ENCODE results near the gene GAREM2. TPM values are rescaled to one million over a fixed set of nuclear protein-coding genes. Genes with fewer than 3 reads are reported as not detected.

Gene GAREM2
- total RNA-seq, 2 experiments from 2014 or later, result 4.2 to 4.5 TPM

DNA sequence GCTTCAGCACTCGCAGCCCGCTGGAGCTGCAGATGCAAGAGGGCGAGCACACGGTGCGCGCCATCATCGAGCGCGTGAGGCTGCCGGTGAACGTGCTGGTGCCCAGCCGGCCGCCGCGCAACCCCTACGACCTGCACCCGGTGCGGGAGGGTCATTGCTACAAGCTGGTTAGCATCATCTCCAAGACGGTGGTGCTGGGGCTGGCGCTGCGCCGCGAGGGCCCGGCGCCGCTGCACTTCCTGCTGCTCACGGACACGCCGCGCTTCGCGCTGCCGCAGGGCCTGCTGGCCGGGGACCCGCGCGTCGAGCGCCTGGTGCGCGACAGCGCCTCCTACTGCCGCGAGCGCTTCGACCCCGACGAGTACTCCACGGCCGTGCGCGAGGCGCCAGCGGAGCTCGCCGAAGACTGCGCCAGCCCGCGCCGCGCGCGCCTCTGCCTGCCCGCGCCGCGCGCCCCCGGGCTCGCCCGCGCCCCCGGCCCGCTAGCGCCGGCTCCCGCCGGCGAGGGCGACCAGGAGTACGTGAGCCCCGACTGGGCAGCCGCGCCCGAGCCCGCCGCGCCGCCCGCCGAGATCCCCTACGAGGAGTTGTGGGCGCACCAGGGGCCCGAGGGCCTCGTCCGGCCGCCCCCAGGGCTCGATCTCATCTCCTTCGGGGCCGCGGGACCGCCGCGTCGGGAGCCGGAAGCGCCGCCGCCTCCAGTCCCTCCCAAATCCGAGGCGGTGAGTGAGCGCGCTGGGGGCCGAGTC lies 11.8 kb downstream of the GAREM2 start:
- POLR2A ChIA-PET, result interaction anchor here (0.5 to 1.0 kb wide), 2 partner anchors 93 to 151 kb away, joined by 3 read pairs; partner anchors contain the start of gene RAB10
- CTCF ChIA-PET, result interaction anchor here (0.5 to 1.6 kb wide), 15 partner anchors 8 to 193 kb away, joined by 3 to 7 read pairs (median 3); partner anchors contain the start of genes HADHA and HADHB

DNA sequence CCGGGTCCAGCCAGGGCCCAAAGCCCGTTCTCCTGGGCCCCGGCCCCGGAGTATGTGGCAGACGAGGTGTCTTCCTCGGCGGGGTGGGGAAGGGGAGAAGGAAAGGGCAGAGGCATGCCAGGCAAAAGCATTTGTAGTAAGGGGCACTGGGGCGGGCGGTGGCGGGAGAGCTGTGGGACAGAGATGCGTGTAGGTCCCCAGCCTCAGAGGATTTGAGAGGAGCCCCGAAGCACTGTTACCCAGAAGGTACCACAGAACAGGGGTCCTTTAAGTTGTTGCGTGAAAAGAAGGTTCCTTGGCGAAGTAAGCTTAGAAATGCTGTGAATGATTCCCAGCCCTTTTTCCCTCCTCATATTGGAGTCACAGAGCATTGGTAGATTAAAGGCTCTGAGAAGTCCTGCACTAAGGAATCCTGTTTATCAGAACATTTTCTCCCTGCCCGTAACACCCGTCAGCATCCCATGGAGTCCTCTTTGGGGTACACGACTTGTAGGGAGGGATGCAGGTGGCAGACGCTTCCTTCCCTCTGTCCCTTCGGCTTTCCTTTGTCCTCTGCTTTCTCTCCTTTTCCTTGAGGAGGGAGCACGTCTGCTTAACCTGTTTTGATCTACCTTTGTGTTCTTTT lies 12.5 kb downstream of the GAREM2 start:
- ChIA-PET POLR2A (interaction anchor here (0.5 to 1.0 kb wide), 2 partner anchors 92 to 152 kb away, joined by 3 read pairs; partner anchors contain the start of gene RAB10), CTCF (interaction anchor here (0.9 to 1.6 kb wide), 13 partner anchors 7 to 194 kb away, joined by 3 to 7 read pairs (median 3); partner anchors contain the start of genes HADHA and HADHB)

DNA sequence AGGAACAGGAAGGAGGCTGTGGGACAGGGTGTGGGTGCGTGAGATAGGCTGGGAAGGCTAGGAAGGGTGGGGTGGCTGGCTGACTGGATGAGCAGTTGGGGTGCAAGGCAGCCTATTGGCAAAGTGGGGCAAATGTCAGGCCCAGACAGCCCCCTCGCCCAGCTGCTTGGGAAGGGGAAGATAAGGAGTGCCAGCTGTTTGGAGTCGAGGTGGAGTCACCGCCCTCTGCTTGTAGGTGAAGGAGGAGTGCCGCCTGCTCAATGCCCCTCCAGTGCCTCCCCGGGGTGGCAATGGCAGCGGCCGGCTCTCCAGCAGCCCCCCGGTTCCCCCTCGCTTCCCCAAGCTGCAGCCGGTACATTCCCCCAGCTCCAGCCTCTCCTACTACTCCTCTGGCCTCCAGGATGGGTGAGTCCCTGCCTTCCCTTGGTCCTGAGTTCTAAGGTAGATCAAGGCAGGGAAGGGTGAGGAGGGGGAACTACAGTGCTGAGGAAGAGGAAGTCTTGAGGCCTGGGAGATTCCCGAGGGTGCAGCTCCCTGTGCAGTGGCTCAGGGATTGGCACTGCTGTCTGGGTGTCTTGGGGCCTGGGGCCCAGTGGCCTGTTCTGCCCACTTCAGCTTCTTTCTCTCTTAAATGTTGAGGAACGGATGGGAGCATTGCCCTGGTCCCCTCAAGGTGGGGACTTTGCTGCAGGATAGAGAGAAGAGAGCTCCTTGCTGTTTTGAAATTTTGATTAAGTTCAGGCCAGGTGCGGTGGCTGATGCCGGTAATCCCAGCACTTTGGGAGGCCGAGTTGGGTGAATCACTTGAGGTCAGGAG lies 13.3 kb downstream of the GAREM2 start:
- ChIA-PET POLR2A (no interaction called here), CTCF (interaction anchor here (1.1 to 1.5 kb wide), 6 partner anchors 13 to 195 kb away, joined by 3 to 4 read pairs (median 3); no protein-coding TSS in a partner anchor)

DNA sequence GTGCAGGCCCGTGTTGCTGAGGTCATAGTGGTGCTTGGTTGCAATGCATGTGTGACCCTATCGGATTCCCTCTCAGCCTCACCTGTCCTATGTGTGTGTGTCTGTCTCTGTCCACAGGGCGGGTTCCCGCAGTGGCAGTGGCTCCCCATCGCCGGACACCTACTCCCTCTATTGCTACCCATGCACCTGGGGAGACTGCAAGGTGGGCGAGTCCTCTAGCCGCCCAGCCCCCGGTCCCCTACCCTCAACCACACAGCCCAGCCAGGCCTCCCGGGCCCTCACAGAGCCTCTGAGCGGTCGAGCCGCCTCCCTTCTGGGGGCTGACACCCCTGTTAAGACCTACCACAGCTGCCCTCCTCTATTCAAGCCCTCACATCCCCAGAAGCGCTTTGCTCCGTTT lies 14.2 kb downstream of the GAREM2 start:
- POLR2A ChIA-PET, result no interaction called here
- CTCF ChIA-PET, result interaction anchor here (1.5 kb wide), 1 partner anchor 195 kb away, joined by 4 read pairs; no protein-coding TSS in a partner anchor

DNA sequence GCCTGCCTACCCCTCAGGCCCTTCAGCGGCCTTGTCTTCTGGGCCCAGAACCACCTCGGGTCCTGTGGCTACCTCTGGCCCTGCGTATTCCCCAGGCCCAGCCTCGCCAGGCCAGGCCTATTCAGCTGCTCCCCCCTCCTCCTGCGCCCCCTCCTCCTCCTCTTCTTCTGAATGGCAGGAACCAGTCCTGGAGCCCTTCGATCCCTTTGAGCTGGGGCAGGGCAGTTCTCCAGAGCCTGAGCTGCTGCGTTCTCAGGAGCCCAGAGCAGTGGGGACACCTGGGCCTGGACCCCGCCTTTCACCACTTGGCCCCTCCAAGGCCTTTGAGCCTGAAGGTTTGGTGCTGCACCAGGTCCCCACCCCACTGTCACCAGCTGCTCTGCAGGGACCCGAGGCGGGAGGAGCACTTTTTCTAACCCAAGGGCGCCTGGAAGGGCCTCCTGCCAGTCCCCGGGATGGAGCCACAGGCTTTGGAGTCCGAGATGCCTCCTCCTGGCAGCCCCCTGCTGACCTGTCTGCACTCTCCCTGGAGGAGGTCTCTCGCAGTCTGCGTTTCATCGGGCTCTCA lies 14.7 kb downstream of the GAREM2 start:
- CTCF ChIA-PET, result no interaction called here

DNA sequence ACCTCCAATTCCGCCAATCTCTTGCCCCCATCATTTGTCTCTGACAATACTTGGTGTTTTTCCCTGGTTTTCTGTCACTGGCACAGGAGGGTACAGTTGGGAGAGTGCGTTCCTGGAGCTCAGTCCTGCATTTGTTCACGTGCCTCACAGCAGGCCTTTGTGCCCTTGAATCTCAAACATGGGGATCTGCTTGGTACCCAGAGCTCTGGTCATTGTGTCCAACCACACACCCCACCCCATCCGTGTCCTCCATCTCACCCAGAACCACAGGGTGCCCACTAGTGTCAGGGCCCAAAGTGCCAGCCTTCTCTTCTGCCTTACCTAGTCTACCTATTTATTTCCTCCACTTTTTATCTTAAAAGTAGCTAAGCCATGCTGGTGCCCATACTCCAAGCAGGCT lies 16.2 kb downstream of the GAREM2 start:
- ChIA-PET CTCF (interaction anchor here (0.6 kb wide), 1 partner anchor 1202 kb away, joined by 5 read pairs; no protein-coding TSS in a partner anchor), POLR2A (interaction anchor here (0.5 to 0.6 kb wide), 2 partner anchors 238 to 299 kb away, joined by 3 to 4 read pairs; no protein-coding TSS in a partner anchor)

More for the DNA sequence above, 14.7 kb downstream of the GAREM2 start:
- POLR2A ChIA-PET, result no interaction called here

DNA sequence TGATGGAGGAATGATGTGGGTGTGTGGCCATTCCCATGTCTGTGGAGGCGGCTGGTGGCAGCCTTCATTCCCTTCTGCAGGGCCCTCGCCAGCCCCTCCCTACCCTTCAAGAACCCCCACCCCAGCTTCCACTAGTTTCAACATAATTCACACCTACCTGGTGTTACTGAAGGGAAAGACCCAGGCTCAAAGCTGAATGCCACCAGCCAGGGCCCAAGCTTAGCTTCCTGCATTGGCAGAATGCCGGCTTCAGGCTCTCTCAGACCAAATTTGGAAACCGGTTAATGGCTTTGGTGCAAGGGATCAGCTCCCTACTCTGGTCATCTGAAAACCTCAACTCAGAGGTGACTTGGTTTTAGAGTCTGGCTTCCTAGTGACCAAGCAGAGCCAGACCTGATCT lies 16.9 kb downstream of the GAREM2 start:
- ChIA-PET POLR2A (interaction anchor here (0.6 kb wide), 1 partner anchor 207 kb away, joined by 3 read pairs; no protein-coding TSS in a partner anchor), CTCF (no interaction called here)

DNA sequence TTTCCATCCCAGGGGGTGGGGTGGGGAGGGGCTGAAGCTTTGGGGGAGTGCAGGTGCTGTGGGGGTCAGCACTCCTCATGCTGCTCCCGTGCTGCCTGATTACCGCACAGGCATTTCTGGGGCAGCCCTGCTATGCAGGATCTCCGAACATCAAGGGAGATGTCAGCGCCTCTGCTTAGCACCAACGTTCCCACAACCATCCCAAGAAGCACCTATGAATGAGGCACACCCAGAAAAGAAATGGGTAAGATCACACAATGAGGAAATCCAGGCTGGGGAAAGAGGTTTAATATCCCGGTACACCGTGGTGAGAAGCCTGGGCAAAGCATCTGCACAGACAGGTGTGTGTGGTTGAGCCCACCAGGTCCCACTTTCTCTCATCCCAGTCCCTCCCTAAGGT lies 17.5 kb downstream of the GAREM2 start:
- POLR2A ChIA-PET, result interaction anchor here (0.6 kb wide), 1 partner anchor 208 kb away, joined by 3 read pairs; no protein-coding TSS in a partner anchor
- CTCF ChIA-PET, result no interaction called here

DNA sequence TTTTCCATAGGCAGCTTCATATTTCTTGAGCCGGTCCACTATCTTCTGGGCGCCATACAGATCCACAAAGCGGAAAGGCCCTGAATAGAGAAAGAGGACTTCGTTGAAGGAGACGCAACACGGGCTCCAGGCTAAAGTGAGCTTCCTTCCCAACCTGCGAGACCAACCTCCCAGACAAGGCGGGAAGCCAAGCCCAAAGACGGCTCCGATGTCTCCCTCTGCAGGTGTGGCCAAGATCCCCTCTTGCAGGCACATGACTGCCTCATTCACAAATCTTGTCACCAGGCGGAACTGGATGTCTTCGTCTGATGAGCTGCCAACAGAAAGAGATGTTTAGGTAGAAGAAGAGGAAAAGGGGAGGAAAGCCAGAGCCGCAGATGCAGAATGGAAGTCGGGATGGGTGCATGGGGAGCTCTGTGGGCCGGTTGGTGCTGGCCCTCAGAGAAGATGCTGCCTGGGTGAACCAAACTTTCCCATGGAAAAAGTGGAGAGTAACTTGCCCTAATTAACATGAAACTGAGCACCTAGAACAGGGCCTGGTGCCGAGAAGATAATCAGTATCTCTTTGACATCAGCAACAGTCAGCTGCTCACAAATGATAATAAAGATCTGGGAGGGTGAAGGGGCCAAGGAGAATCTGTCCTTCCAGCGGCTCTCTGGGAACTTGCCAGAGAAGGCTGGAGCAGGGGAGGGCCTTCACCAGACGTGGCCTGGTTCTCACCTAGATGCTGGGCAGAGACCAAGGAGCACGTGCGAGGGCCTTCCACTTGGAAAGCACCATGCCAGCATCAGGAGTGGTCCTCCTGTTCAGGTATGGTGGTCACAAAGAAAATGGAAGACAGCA lies 18.6 kb downstream of the GAREM2 start:
- ChIA-PET POLR2A (no interaction called here), CTCF (no interaction called here)

DNA sequence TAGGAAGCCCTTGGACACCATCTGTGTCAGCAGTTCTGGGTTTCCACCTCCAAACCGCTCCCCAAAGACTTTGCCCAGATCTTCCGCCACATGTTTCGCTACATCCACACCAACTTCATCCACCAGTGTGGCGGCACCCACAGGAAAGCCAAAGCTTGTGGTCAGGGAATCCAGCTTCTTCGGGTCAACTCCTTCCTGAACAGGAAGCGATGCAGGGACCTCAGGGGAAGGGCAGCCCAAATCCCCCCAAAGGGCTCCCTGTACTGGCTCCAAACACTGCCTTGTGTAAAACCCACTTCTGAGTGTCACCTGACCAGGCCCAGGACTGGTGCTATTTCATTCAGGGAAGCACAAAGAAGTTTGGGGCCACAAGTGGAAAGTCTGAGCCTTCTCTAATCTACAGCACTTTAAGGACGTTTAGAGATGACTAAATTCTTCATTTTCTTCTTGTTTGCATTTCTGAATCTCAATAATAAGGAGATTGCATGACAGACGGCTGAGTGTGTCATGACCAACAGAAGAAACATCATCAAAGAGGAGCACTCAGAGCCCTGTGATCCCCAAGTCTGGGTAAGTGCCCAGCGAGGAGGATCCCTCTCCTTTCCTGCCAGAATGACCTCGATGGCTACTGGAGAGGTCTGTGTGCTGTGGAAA lies 20.8 kb downstream of the GAREM2 start:
- ChIA-PET POLR2A (no interaction called here), CTCF (interaction anchor here (0.6 to 0.9 kb wide), 2 partner anchors 9 to 352 kb away, joined by 3 to 5 read pairs; no protein-coding TSS in a partner anchor)

DNA sequence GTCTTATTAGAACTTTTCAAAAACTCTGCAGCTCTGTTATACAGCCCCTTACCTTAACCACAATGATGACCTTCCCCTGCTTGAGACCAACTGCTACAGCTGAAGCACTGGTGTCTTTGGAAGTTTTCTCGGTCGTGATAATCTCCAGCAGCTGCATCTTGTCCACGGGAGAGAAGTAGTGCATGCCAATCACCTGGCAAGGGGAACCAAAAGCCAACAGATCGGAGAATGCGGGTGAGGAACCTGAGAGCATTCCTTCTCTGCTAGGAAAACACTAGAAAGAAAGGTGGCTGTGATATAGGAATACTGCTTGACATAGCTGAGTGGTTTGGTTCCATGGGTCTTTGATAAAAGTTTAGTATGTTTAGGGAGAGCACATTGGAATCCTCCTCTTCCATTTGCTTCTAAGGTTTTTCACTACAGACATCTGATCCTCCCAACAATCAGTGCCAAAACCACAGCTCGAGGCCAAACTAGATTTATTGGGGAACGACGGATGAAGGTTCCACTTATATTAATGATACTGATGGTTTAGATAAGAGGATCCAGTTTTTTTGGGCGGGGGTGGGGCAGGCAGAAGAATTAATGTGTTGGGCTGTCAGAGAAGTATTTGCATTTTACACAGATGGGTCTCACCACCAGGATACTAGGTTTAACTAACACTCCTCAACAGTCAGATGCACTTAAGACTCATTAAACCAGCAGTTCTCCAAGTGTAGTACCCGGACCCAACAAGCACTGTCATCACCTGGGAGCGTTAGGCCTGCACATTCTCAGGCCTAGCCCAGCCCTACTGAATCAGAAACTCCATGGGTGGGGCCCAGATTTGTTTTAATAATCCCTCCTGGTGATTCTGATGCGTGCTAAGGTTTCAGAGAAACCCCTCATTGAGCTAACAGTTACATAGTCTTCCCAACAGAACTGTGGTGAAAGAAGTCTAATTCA lies 22.4 kb downstream of the GAREM2 start:
- CTCF ChIA-PET, result no interaction called here
- POLR2A ChIA-PET, result no interaction called here

DNA sequence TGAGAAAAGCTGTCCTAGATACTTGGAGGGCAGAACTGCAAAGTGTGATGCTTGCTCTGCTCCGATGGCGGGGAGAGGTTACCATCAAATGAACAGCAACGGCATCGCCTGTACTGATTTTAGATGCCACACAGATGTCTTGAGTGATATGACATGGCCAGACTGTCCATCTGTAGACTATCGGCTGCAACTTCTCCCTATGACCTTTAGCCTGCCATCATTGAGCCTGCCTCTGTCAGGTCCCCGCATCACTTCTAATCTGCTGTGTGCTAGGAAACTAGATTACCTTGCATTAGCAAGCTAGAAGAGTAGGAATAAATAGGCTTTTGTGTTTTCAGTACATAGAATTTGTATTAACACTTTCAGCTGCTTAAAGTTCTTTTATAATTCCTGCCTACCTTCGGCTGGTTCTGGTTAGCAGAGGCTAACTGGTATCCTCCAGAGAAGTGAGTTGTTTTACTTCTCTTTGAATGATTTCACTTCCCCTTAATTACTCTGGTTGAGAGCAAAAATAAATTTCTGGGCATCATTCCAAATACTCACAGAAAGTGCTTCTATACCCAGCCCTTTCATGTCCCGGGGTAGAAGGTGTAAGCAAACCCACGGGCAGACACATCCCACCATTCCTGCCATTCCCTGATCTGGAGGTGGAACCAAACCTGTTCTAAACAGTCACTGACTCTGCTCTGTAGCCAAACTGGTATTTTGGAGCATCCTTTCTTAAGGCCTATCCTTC lies 24.0 kb downstream of the GAREM2 start:
- POLR2A ChIA-PET, result interaction anchor here (0.5 kb wide), 1 partner anchor 64 kb away, joined by 3 read pairs; no protein-coding TSS in a partner anchor

DNA sequence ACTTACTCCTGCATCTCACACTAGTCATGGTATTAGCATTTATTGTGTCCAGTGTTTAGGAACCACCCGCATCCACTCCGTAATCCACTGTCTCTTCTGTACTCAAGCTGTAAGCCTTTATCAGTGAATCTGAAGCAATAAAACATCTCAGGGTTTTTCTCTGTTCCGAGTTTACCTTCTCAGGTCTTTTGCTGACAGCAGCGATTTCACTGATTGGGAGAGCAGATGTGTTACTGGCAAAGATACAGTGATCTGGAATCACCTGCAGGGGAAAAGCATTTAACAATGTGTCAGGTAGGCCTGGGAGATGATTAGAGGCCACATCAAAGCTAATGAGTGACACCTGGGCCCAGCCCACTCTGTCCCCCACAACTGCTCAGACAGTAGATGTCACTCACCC lies 24.6 kb downstream of the GAREM2 start:
- ChIA-PET CTCF (interaction anchor here (0.6 kb wide), 1 partner anchor 158 kb away, joined by 3 read pairs; no protein-coding TSS in a partner anchor), POLR2A (no interaction called here)

More for the DNA sequence above, 24.0 kb downstream of the GAREM2 start:
- CTCF ChIA-PET, result no interaction called here

DNA sequence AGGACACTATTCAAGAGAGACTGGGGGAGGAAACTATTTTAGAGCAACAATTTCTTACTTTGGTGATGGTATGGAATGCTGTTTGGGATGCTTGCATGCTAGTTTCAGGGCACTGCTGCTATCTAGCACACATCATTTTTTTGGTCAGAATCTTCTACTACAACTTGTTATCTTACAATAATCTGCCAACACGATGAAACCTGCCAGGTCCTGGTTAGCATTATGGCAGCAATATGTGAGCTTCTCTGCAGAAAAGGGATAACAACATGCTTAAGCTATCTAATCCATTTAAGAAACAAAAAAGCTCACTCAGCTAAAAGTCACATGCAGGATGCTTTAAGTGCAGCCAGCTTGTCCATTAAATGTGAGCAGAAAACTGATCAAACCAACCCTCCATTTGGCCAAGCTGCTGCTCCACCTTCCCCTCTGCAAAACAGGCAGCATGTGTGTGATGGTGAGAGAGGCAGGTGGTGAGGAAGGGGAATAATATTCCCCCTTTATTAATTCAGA lies 30.1 kb downstream of the GAREM2 start:
- ChIA-PET CTCF (no interaction called here), POLR2A (interaction anchor here (0.6 kb wide), 1 partner anchor 842 kb away, joined by 5 read pairs; no protein-coding TSS in a partner anchor)

DNA sequence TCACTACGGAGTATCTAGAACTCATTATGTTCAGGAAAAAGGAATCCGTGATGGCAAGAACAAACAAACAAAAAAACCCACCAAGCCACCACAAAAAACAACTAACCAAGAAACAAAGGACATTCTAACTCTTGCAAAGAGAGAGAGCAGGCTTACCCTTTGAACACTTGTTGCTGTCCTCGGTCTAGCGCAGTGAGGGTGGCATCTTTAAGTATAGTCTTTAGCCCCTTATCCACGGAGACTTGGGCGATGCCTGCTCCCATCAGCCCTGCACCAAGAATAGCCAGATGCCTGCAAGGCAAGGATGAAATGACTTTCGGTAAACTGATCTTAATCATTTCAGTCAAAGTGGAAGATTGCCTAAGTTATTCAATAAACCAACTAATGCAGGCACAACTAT lies 31.0 kb downstream of the GAREM2 start:
- ChIA-PET POLR2A (no interaction called here), CTCF (no interaction called here)

DNA sequence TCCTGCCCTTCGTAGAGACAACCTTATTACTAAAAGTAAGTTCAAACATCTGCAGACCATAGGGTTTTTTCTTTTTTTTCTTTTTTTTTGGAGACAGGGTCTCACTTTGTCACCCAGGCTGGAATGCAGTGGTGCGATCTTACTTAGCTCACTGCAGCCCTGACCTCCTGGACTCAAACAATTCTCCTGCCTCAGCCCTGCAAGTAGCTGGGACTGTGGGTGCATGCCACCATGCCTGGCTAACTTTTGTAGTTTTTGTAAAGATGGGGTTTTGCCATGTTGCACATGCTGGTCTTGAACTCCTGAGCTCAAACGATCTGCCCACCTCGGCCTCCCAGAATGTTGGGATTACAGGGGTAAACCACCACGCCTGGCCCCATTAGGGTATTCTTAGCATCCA lies 39.1 kb downstream of the GAREM2 start:
- CTCF ChIA-PET, result no interaction called here
- POLR2A ChIA-PET, result no interaction called here
